Stomach (tissue), 4 donors: ENCODE data around the gene CD300H.
A peak's percentile ranks its signal among the peaks of the same experiment; 100 is the strongest.

Source experiments
- POLR2A ChIP-seq, 4 donors: fragments of 450-650 bp; IDR thresholded peaks; one replicate each; pipeline ENCODE4 v1.6.1; 2016; ENCODE audit warnings: antibody characterized with exemption in 4 of 4, control low read depth in 2 of 4, mild to moderate bottlenecking in 1 of 4, moderate library complexity in 1 of 4
- POLR2AphosphoS5 ChIP-seq, 3 donors: sonication (generic); formaldehyde crosslinking; IDR thresholded peaks; one replicate each; pipeline ENCODE4 v1.6.1; 2016; ENCODE audit warnings: antibody characterized with exemption in 3 of 3
- TF ChIP-seq, protein P1 (sequence below), 7 experiments: fragments of 450-650 bp in 4 of 7; fragments of 200-600 bp in 3 of 7; sonication (generic) in 3 of 7; IDR thresholded peaks; one replicate each; pipeline ENCODE4 v1.5.1; 2016 to 2019; ENCODE audit warnings: antibody characterized with exemption in 7 of 7, control low read depth in 2 of 7, mild to moderate bottlenecking in 1 of 7

DNA sequence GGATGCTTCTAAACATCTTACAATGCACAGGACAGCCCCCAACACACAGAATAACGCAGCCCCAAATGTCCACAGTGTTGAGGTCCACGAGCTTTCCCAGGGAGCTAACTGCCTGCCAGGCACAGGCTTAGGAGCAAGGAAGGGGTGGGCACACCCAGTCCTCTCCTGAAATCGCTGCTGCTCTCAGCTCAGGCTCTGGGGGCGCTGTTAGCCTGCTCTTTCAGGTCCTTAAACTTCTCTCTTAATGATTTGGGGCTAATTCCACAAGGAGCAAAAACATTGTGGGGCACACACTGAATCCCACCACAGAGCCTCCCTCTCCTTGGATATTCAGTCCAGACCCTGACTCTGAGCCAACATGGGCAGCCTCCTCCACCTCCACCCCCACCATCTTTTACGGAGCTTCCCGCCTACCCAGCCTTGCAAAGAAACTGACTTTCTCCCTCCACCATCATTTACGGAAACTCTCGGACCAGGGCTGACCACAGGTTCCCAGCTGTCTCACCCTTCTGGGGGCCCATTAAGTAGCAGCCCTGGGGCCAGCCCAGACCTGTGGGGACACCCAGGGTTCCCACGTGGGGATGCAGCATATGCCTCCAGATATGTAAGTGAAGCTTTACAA is 1.1 kb downstream of the CD300H start:
- TF ChIP-seq POLR2A (IDR thresholded peaks at IDR 0.05) (no peak), POLR2AphosphoS5 (IDR thresholded peaks at IDR 0.05) (no peak)
- TF ChIP-seq, protein P1, sequence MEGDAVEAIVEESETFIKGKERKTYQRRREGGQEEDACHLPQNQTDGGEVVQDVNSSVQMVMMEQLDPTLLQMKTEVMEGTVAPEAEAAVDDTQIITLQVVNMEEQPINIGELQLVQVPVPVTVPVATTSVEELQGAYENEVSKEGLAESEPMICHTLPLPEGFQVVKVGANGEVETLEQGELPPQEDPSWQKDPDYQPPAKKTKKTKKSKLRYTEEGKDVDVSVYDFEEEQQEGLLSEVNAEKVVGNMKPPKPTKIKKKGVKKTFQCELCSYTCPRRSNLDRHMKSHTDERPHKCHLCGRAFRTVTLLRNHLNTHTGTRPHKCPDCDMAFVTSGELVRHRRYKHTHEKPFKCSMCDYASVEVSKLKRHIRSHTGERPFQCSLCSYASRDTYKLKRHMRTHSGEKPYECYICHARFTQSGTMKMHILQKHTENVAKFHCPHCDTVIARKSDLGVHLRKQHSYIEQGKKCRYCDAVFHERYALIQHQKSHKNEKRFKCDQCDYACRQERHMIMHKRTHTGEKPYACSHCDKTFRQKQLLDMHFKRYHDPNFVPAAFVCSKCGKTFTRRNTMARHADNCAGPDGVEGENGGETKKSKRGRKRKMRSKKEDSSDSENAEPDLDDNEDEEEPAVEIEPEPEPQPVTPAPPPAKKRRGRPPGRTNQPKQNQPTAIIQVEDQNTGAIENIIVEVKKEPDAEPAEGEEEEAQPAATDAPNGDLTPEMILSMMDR (IDR thresholded peaks at IDR 0.05): peak in 3 of 7 experiments; percentile 11 to 31 (median 12)
